HepG2 (cell line): ENCODE measurements around the gene CIBAR2. TPM values are rescaled to one million over a fixed set of nuclear protein-coding genes. Genes with fewer than 3 reads are reported as not detected.

ENCODE experiments used
- BCL3 ChIP-seq: sonication (generic); formaldehyde crosslinking; IDR thresholded peaks from 2 replicates; pipeline ENCODE4 v1.5.1; 2020; ENCODE audit warnings: mild to moderate bottlenecking, missing genetic modification reagents, moderate library complexity
- BRD4 ChIP-seq: sonication (generic); formaldehyde crosslinking; IDR thresholded peaks from 2 replicates; pipeline ENCODE4 v1.4.0; 2020; ENCODE audit warnings: missing genetic modification reagents
- CBX1 ChIP-seq: IDR thresholded peaks from one replicate; pipeline ENCODE4 v1.6.1; 2016; ENCODE audit warnings: antibody characterized with exemption, low read depth
- CCAR2 ChIP-seq: fragments of 200-400 bp; formaldehyde crosslinking; optimal IDR thresholded peaks from 2 replicates; pipeline ENCODE3; 2018; ENCODE audit warnings: low read depth, mild to moderate bottlenecking, low read length, moderate library complexity
- GTF3A ChIP-seq: sonication (generic); formaldehyde crosslinking; conservative IDR thresholded peaks from 2 replicates; pipeline ENCODE4 v1.4.0; 2020; ENCODE audit warnings: mild to moderate bottlenecking, missing genetic modification reagents
- HNF4G ChIP-seq, 2 experiments: sonication (generic) in 1 of 2; formaldehyde crosslinking in 1 of 2; IDR thresholded peaks; 2 replicates each; pipeline versions ENCODE4 v1.4.0 to v1.6.1; 2011 to 2020; ENCODE audit warnings: borderline replicate concordance in 2 of 2, low read depth in 2 of 2, mild to moderate bottlenecking in 2 of 2, low read length in 1 of 2, missing genetic modification reagents in 1 of 2, moderate library complexity in 1 of 2
- MZF1 ChIP-seq: sonication (generic); formaldehyde crosslinking; IDR thresholded peaks from 2 replicates; pipeline ENCODE4 v1.8.1; 2023; ENCODE audit warnings: mild to moderate bottlenecking, missing genetic modification reagents, borderline replicate concordance
- POLR2A ChIP-seq, 2 experiments: IDR thresholded peaks; 2 replicates each; pipeline ENCODE4 v1.6.1; 2011; ENCODE audit warnings: low read depth in 2 of 2, low read length in 2 of 2, mild to moderate bottlenecking in 1 of 2, moderate library complexity in 1 of 2; ENCODE audit not compliant: insufficient read depth in 1 of 2
- RARA ChIP-seq: IDR thresholded peaks from 2 replicates; pipeline ENCODE4 v1.6.1; 2016; ENCODE audit warnings: missing genetic modification reagents, missing compliant biosample characterization
- SALL2 ChIP-seq: sonication (generic); formaldehyde crosslinking; IDR thresholded peaks from 2 replicates; pipeline ENCODE4 v1.8.1; 2023; ENCODE audit warnings: mild to moderate bottlenecking, missing genetic modification reagents, inconsistent platforms
- SAP130 ChIP-seq: IDR thresholded peaks from 2 replicates; pipeline ENCODE4 v1.6.1; 2016; ENCODE audit warnings: low read depth
- SATB2 ChIP-seq: sonication (generic); formaldehyde crosslinking; IDR thresholded peaks from 2 replicates; pipeline ENCODE4 v1.5.0; 2020; ENCODE audit warnings: missing genetic modification reagents
- SMC3 ChIP-seq: IDR thresholded peaks from 2 replicates; pipeline ENCODE4 v1.6.1; 2011; ENCODE audit warnings: low read length, improper control_type of control experiment
- SRY ChIP-seq: sonication (generic); formaldehyde crosslinking; IDR thresholded peaks from 2 replicates; pipeline ENCODE4 v1.8.0; 2022; ENCODE audit warnings: mild to moderate bottlenecking, missing genetic modification reagents
- SSRP1 ChIP-seq: IDR thresholded peaks from 2 replicates; pipeline ENCODE4 v1.6.1; 2016; ENCODE audit warnings: control low read depth
- THYN1 ChIP-seq: sonication (generic); formaldehyde crosslinking; IDR thresholded peaks from 2 replicates; pipeline ENCODE4 v1.8.1; 2023; ENCODE audit warnings: low read depth, mild to moderate bottlenecking, moderate library complexity, missing genetic modification reagents, borderline replicate concordance
- YY1 ChIP-seq: IDR thresholded peaks from 2 replicates; pipeline ENCODE4 v1.6.1; 2011; ENCODE audit warnings: low read length, low read depth, moderate library complexity, mild to moderate bottlenecking; ENCODE audit not compliant: insufficient read depth, insufficient replicate concordance
- ZNF317 ChIP-seq: sonication (generic); formaldehyde crosslinking; IDR thresholded peaks from 2 replicates; pipeline ENCODE4 v1.5.0; 2020; ENCODE audit warnings: mild to moderate bottlenecking, missing genetic modification reagents
- ZNF33B ChIP-seq: sonication (generic); formaldehyde crosslinking; IDR thresholded peaks from 2 replicates; pipeline ENCODE4 v1.5.1; 2020; ENCODE audit warnings: mild to moderate bottlenecking, missing genetic modification reagents
- ZNF605 ChIP-seq: sonication (generic); formaldehyde crosslinking; IDR thresholded peaks from 2 replicates; pipeline ENCODE4 v1.8.0; 2022; ENCODE audit warnings: mild to moderate bottlenecking, missing genetic modification reagents
- ZNF710 ChIP-seq: sonication (generic); formaldehyde crosslinking; IDR thresholded peaks from 2 replicates; pipeline ENCODE4 v1.5.0; 2020; ENCODE audit warnings: mild to moderate bottlenecking, missing genetic modification reagents, borderline replicate concordance
- ZNF740 ChIP-seq: sonication (generic); formaldehyde crosslinking; IDR thresholded peaks from 2 replicates; pipeline ENCODE4 v1.4.0; 2020; ENCODE audit warnings: missing genetic modification reagents
- ZNF747 ChIP-seq: sonication (generic); formaldehyde crosslinking; IDR thresholded peaks from 2 replicates; pipeline ENCODE4 v1.8.1; 2023; ENCODE audit warnings: missing genetic modification reagents, mild to moderate bottlenecking, borderline replicate concordance
- ZNF878 ChIP-seq: sonication (generic); formaldehyde crosslinking; IDR thresholded peaks from 2 replicates; pipeline ENCODE4 v1.8.1; 2023; ENCODE audit warnings: mild to moderate bottlenecking, missing genetic modification reagents, moderate library complexity
- polyA plus RNA-seq, 8 experiments: library from polyadenylated mRNA; depleted of rRNA in 3 of 8; stranded (reverse) in 7 of 8; unstranded in 1 of 8; fragments of >200 nt; fragmentation: Illumina TruSeq in 4 of 8; extraction: Trizol in 4 of 8; gene quantifications; 2 replicates each; pipeline versions ENCODE4 v1.2.1 to v1.2.3, GENCODE V29; 2011 to 2016; ENCODE audit warnings: low read depth in 4 of 8, missing spikeins in 1 of 8, mixed read lengths in 1 of 8; ENCODE audit not compliant: insufficient read depth in 1 of 8
- total RNA-seq, 5 experiments: library from RNA; depleted of rRNA; stranded (reverse); fragments of >200 nt; fragmentation: Illumina TruSeq; extraction: Trizol; gene quantifications; 2 replicates each; pipeline ENCODE4 v1.2.3, GENCODE V29; 2016; ENCODE audit warnings: low read depth in 1 of 5
- TF ChIP-seq, protein P1 (sequence below), 2 experiments: sonication (generic) in 1 of 2; formaldehyde crosslinking in 1 of 2; IDR thresholded peaks; 2 replicates each; pipeline versions ENCODE4 v1.4.0 to v1.6.1; 2018 to 2020; ENCODE audit warnings: missing genetic modification reagents in 2 of 2, borderline replicate concordance in 1 of 2, low read depth in 1 of 2, mild to moderate bottlenecking in 1 of 2, missing biosample characterization in 1 of 2

Gene CIBAR2
- total and polyA plus RNA-seq, 2 of the 13 experiments (the other 11 are each of a cell fraction or from before 2014, with no cell fraction given): not detected

GRCh38 chr16:85136702-85137322 lies 24.5 kb upstream of the CIBAR2 start (continued):
- TF ChIP-seq ZNF710 (CRISPR knock-in tag): no peak
- TF ChIP-seq HNF4G (IDR thresholded peaks at IDR 0.05; ENCODE audit: borderline replicate concordance, low read depth, low read length): peak; percentile 48; the same call in 1 of the 2 replicates
- no peak; the same call in 1 of the 2 replicates for TF ChIP-seq HNF4G (CRISPR knock-in tag; IDR thresholded peaks at IDR 0.05; ENCODE audit: borderline replicate concordance, low read depth)
- no peak; the same call in 1 of the 2 replicates for TF ChIP-seq SALL2 (CRISPR knock-in tag)
- TF ChIP-seq ZNF740 (CRISPR knock-in tag): no peak
- no peak; the same call in 1 of the 2 replicates for TF ChIP-seq ZNF747
- TF ChIP-seq ZNF878 (CRISPR knock-in tag): no peak
- TF ChIP-seq THYN1: peak; percentile 96; the same call in 1 of the 2 replicates
- TF ChIP-seq YY1: no peak
- TF ChIP-seq SATB2: 0 out of 2 replicates have a peak, but pooled peaks have one; percentile 51
- no peak for TF ChIP-seq CCAR2
- no peak for TF ChIP-seq GTF3A (CRISPR knock-in tag)
- TF ChIP-seq SMC3: 0 out of 2 replicates have a peak, but pooled peaks have one; percentile 3
- TF ChIP-seq SRY (CRISPR knock-in tag): peak; percentile 80; the same call in 1 of the 2 replicates
- peak; percentile 95 for TF ChIP-seq ZNF605 (CRISPR knock-in tag)
- TF ChIP-seq BRD4 (CRISPR knock-in tag): no peak; the same call in 1 of the 2 replicates
- TF ChIP-seq MZF1: no peak
- no peak for TF ChIP-seq SSRP1 (CRISPR knock-in tag)
- 0 out of 2 replicates have a peak, but pooled peaks have one; percentile 17 for TF ChIP-seq BCL3 (CRISPR knock-in tag)
- TF ChIP-seq POLR2A (IDR thresholded peaks at IDR 0.05; ENCODE audit: insufficient read depth in 1 of 2, low read depth in 2 of 2, low read length in 2 of 2): peak; percentile 87 to 92
- TF ChIP-seq SAP130 (CRISPR knock-in tag): peak; percentile 72; the same call in 1 of the 2 replicates
- TF ChIP-seq RARA (CRISPR knock-in tag): peak; percentile 79
- TF ChIP-seq ZNF33B (CRISPR knock-in tag): peak; percentile 87; the same call in 1 of the 2 replicates
- TF ChIP-seq ZNF317 (CRISPR knock-in tag): peak; percentile 84
- TF ChIP-seq CBX1: no peak
- TF ChIP-seq, protein P1, sequence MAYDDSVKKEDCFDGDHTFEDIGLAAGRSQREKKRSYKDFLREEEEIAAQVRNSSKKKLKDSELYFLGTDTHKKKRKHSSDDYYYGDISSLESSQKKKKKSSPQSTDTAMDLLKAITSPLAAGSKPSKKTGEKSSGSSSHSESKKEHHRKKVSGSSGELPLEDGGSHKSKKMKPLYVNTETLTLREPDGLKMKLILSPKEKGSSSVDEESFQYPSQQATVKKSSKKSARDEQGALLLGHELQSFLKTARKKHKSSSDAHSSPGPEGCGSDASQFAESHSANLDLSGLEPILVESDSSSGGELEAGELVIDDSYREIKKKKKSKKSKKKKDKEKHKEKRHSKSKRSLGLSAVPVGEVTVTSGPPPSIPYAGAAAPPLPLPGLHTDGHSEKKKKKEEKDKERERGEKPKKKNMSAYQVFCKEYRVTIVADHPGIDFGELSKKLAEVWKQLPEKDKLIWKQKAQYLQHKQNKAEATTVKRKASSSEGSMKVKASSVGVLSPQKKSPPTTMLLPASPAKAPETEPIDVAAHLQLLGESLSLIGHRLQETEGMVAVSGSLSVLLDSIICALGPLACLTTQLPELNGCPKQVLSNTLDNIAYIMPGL (CRISPR knock-in tag; IDR thresholded peaks at IDR 0.05; ENCODE audit: borderline replicate concordance in 1 of 2, low read depth in 1 of 2): no peak; a peak in 2 of 4 replicates
